Fibroblast of skin of left quadriceps (primary cell): ENCODE results near the gene ARPC3.
"Not testable (repeated sequence)": the region's sequence is repeated elsewhere in the genome, so short reads cannot be mapped to it uniquely, and the experiment has no call there.

ENCODE experiments used
- DNase-seq, 2 experiments: peaks; one replicate each; pipeline ENCODE4 v3.0.0-alpha.2; 2013; ENCODE audit warnings: low read depth in 2 of 2

ARPC3 gene

GRCh38 chr12:110449799-110450497 is at the start of gene ARPC3:
Gene ARPC3, minus strand, starts transcription at chr12:110450337. Its CDS starts 77 bp downstream, at chr12:110450260.
- peak; percentile 86 to 88 for DNase-seq

GRCh38 chr12:110498984-110499706 is 49.0 kb upstream of the ARPC3 start:
- no peak for DNase-seq

DNA sequence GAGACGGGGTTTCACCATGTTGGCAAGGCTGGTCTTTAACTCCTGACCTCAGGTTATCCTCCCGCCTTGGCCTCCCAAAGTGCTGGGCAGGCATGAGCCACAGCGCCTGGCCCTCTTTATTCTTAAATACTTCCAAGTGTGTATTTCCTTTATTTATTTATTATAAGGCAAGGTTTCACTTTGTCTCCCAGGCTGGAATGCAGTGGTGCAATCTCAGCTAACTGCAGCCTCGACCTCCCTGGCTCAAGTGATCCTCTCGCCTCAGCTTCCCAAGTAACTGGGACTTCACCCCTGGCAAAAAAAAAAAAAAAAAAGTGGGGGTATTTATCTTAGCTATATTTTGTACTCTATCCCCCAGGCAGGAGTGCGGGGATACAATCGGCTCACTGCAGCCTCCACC is 25.3 kb upstream of the ARPC3 start:
- no peak for DNase-seq

GRCh38 chr12:110468214-110469048 is 18.3 kb upstream of the ARPC3 start, which contains the start of the genes FAM216A and GPN3:
Gene FAM216A, plus strand, starts transcription at chr12:110468845. Its CDS starts 31 bp downstream, at chr12:110468876.
Gene GPN3, minus strand, starts transcription at chr12:110468257. Its CDS starts 54 bp downstream, at chr12:110468203.
- DNase-seq = peak; percentile 97

DNA sequence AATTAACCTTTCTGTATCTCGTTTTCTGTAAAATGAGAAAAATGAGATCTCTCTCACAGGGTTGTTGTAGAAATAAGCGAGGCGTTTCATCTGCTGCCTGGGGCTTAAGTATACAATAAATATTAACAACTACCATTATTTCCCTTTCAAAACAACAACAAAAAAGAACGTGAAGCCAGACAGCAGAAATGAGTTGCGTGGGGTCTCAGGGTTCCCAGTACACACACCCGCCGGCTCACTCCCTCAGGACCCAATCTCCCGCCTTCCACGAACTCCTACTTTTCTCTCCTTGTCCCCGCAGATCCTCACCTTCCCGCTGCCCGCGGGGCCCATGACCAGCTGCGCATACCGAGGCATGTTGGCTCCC is 17.7 kb upstream of the ARPC3 start:
- no peak for DNase-seq

GRCh38 chr12:110466791-110467190 is 16.7 kb upstream of the ARPC3 start:
- DNase-seq = no peak

DNA sequence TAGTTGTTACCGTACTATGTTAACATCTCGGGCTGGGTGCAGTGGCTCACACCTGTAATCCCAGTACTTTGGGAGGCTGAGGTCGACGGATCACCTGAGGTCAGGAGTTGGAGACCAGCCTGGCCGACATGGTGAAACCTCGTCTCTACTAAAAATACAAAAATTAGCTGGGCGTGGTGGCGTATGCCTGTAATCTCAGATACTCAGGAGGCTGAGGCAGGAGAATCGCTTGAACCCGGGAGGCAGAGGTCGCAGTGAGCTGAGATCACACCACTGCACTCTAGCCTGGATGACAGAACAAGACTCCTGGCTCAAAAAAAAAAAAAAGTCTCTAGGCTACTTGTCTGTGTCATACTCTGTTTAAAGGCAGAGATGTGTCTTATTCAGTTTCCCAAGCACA is 15.6 kb upstream of the ARPC3 start:
- DNase-seq = not testable (repeated sequence)

GRCh38 chr12:110465024-110465423 is 14.9 kb upstream of the ARPC3 start:
- DNase-seq = no peak

DNA sequence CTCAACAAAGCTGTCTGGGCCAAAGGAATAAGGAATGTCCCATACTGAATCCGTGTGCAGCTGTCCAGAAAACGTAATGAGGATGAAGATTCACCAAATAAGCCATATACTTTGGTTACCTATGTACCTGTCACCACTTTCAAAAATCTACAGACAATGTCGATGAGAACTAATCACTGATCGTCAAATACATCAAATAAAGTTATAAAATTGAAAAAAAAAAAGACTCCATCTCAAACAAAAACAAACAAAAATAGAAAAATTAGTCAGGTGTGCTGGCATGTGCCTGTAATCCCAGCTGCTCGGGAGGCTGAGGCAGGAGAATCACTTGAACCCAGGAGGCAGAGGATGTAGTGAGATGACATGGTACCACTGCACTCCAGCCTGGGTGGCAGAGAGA is 11.1 kb upstream of the ARPC3 start:
- not testable (repeated sequence) for DNase-seq

DNA sequence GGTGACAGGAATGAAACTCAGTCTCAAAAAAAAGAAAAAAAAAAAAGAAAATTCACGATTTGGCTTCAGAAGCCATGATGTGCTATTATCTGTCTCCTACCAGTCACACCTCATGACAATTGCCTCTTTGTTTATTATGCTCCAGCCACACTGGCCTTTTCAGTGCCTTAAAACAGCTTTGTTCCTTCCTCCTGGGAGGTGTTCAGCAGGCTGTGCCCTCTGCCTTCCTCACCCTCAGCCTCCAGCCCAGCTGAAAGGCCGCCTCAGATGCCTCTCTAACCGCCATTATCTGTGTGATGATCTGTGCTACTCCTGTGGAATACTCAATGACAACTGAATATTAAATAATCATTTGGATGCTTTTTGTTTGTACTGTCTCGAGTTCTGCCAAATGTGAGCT is 8.6 kb upstream of the ARPC3 start:
- DNase-seq = no peak

- DNase-seq = no peak
These were observed 3.6 kb upstream of the ARPC3 start for GRCh38 chr12:110453569-110454296.

GRCh38 chr12:110451263-110451662 is 1.1 kb upstream of the ARPC3 start:
- DNase-seq = no peak

- DNase-seq = no peak
These were observed 5.7 kb downstream of the ARPC3 start for GRCh38 chr12:110444455-110444854.

DNA sequence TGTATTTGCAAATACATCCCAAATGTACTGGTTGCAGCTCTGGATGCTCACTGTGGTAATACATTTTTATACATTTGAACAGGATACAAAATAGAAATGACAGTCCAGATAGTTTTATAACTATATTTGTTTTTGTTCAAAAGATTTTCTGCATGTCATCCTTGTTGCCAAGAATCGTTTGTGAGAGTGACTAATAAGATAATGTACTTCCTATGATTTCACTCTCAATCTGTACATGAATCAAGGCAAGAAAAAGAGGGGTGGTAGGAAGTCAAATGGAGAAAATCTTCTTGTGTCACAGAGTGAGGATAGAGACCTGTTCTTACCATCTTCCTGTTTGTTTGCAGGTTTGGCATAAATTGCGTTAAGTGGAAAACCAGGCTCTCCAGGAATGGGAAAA is 13.9 kb downstream of the ARPC3 start:
- DNase-seq = no peak

DNA sequence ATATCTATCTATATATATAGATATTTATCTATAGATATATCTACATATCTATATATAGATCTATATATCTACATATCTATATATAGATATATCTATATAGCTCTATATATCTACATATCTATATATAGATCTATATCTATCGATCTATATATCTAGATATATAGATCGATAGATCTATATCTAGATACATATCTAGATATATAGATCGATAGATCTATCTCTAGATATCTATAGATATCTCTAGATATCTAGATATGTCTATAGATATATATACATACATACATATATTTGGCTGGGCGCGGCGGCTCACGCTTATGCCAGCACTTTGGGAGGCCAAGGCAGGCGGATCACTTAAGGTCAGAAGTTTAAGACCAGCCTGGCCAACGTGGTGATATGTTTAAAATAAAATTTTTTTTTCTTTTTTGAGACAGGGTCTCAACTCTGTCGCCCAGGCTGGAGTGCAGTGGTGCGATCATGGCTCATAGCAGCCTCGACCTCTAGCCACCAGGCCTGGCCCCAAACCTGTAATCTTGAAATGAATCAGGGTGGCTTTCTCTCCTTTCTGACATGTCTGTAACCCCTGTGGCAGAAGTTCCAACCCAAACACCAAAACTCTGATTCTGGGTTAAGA is 18.1 kb downstream of the ARPC3 start:
- no peak for DNase-seq

GRCh38 chr12:110429676-110430075 is 20.5 kb downstream of the ARPC3 start:
- DNase-seq = not testable (repeated sequence)

DNA sequence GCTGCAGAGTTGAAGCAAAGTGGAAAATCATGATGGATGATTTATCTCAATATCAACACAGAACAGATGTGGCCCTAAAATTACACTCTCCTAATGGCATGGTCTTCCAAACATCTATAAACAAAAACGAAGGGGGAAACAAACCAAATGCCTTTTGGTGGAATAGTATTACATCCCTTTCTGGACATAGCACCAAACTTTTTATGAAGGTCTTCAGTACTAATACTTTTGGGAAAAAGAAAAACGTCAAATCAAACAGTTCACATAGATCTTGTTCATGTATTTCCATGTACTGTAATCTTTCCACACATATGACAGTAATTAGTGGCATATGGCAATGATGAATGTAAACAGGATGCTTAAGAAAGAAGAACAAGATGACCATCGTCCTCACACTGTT is 23.7 kb downstream of the ARPC3 start:
- peak in 1 of 2 experiments; percentile 23 for DNase-seq

GRCh38 chr12:110424237-110424636 is 25.9 kb downstream of the ARPC3 start:
- no peak for DNase-seq

- no peak for DNase-seq
These were observed 28.4 kb downstream of the ARPC3 start for GRCh38 chr12:110421701-110422100.

GRCh38 chr12:110421159-110421661 is 28.9 kb downstream of the ARPC3 start:
- DNase-seq = no peak

GRCh38 chr12:110420644-110421043 is 29.5 kb downstream of the ARPC3 start:
- DNase-seq = not testable (repeated sequence)
